Neuron (in vitro differentiated cells): ENCODE data around the gene AK8.

ENCODE experiments used
- H2AFZ ChIP-seq: one replicate; pipeline ENCODE4 v1.6.1; 2013; ENCODE audit warnings: low read depth, mild to moderate bottlenecking, inconsistent platforms, low read length, moderate library complexity
- H3K27me3 ChIP-seq: one replicate; pipeline ENCODE4 v1.6.1; 2013; ENCODE audit warnings: low read length; ENCODE audit not compliant: insufficient read depth
- H3K36me3 ChIP-seq: one replicate; pipeline ENCODE4 v1.6.1; 2013; ENCODE audit warnings: low read length; ENCODE audit not compliant: insufficient read depth
- H3K4me1 ChIP-seq: one replicate; pipeline ENCODE4 v1.6.1; 2013; ENCODE audit warnings: low read length; ENCODE audit not compliant: insufficient read depth
- H3K4me3 ChIP-seq: 2 replicates; pipeline ENCODE4 v1.5.1; 2013; ENCODE audit warnings: mild to moderate bottlenecking, low read length, moderate library complexity
- H3K9me3 ChIP-seq: one replicate; pipeline ENCODE4 v1.6.1; 2013; ENCODE audit warnings: low read length

Gene AK8

GRCh38 chr9:132881826-132882225, 3.7 kb upstream of the AK8 start:
- Histone ChIP-seq H3K27me3 (no peaks in the 10 kb centered on the region), H3K4me3 (no peak overlapping the region), H3K9me3 (no peaks in the 10 kb centered on the region), H2AFZ (no peak overlapping the region), H3K36me3 (no peaks in the 10 kb centered on the region), H3K4me1 (no peaks in the 10 kb centered on the region)

GRCh38 chr9:132880324-132880661, 2.2 kb upstream of the AK8 start:
- Histone ChIP-seq H3K27me3 (no peaks in the 10 kb centered on the region), H3K4me3 (no peak overlapping the region), H3K4me1 (no peaks in the 10 kb centered on the region), H2AFZ (no peak overlapping the region), H3K9me3 (no peaks in the 10 kb centered on the region), H3K36me3 (no peaks in the 10 kb centered on the region)

- Histone ChIP-seq H3K4me3 (peak overlapping the region; percentile 92), H3K36me3 (no peaks in the 10 kb centered on the region), H3K4me1 (no peaks in the 10 kb centered on the region), H3K9me3 (no peaks in the 10 kb centered on the region), H2AFZ (no peak overlapping the region), H3K27me3 (no peaks in the 10 kb centered on the region)
Observed at GRCh38 chr9:132879457-132880323, 1.6 kb upstream of the AK8 start.

GRCh38 chr9:132878695-132879456, 792 bp upstream of the AK8 start, which contains the start of gene SPACA9:
TSS of gene SPACA9 (plus strand) at chr9:132878898. CDS start at chr9:132883948, 5,050 bp downstream.
- Histone ChIP-seq H2AFZ (peak within 1 kb of the TSS; percentile 90), H3K36me3 (no peaks in the 10 kb centered on the region), H3K9me3 (no peaks in the 10 kb centered on the region), H3K27me3 (no peaks in the 10 kb centered on the region), H3K4me1 (no peaks in the 10 kb centered on the region), H3K4me3 (peak within 1 kb of the TSS; percentile 92)

GRCh38 chr9:132877458-132877823, 643 bp downstream of the AK8 start:
- H3K27me3 ChIP-seq: no peaks in the 10 kb centered on the region
- H3K36me3 ChIP-seq: no peaks in the 10 kb centered on the region
- no peaks in the 10 kb centered on the region for H3K9me3 ChIP-seq
- H3K4me3 ChIP-seq: peak overlapping the region; percentile 92
- H3K4me1 ChIP-seq: no peaks in the 10 kb centered on the region
- peak overlapping the region; percentile 90 for H2AFZ ChIP-seq

- Histone ChIP-seq H2AFZ (no peak overlapping the region), H3K9me3 (no peaks in the 10 kb centered on the region), H3K4me1 (no peaks in the 10 kb centered on the region), H3K4me3 (peak overlapping the region; percentile 92), H3K36me3 (no peaks in the 10 kb centered on the region), H3K27me3 (no peaks in the 10 kb centered on the region)
Observed at GRCh38 chr9:132876849-132877248, 1.2 kb downstream of the AK8 start.

GRCh38 chr9:132875159-132875558, 2.9 kb downstream of the AK8 start:
- H3K9me3 ChIP-seq: no peaks in the 10 kb centered on the region
- H3K27me3 ChIP-seq: no peaks in the 10 kb centered on the region
- H3K4me1 ChIP-seq: no peaks in the 10 kb centered on the region
- no peaks in the 10 kb centered on the region for H3K36me3 ChIP-seq
- H2AFZ ChIP-seq: no peak overlapping the region
- no peak overlapping the region for H3K4me3 ChIP-seq

- H3K4me3 ChIP-seq: no peak overlapping the region
- H2AFZ ChIP-seq: no peak overlapping the region
- peaks cover 1% of the 10 kb centered on the region for H3K4me1 ChIP-seq
- H3K9me3 ChIP-seq: no peaks in the 10 kb centered on the region
- no peaks in the 10 kb centered on the region for H3K36me3 ChIP-seq
- H3K27me3 ChIP-seq: no peaks in the 10 kb centered on the region
Observed at GRCh38 chr9:132873403-132873802, 4.7 kb downstream of the AK8 start.

- no peaks in the 10 kb centered on the region for H3K36me3 ChIP-seq
- no peaks in the 10 kb centered on the region for H3K27me3 ChIP-seq
- H3K4me1 ChIP-seq: peaks cover 12% of the 10 kb centered on the region
- H3K9me3 ChIP-seq: no peaks in the 10 kb centered on the region
- no peak overlapping the region for H3K4me3 ChIP-seq
- no peak overlapping the region for H2AFZ ChIP-seq
Observed at GRCh38 chr9:132869266-132869665, 8.8 kb downstream of the AK8 start.

- no peaks in the 10 kb centered on the region for H3K36me3 ChIP-seq
- no peak overlapping the region for H2AFZ ChIP-seq
- no peaks in the 10 kb centered on the region for H3K9me3 ChIP-seq
- no peaks in the 10 kb centered on the region for H3K27me3 ChIP-seq
- peaks cover 12% of the 10 kb centered on the region for H3K4me1 ChIP-seq
- H3K4me3 ChIP-seq: no peak overlapping the region
Observed at GRCh38 chr9:132866898-132867297, 11.2 kb downstream of the AK8 start.

- peaks cover 12% of the 10 kb centered on the region for H3K4me1 ChIP-seq
- no peak overlapping the region for H3K4me3 ChIP-seq
- H3K27me3 ChIP-seq: no peaks in the 10 kb centered on the region
- H3K9me3 ChIP-seq: no peaks in the 10 kb centered on the region
- no peaks in the 10 kb centered on the region for H3K36me3 ChIP-seq
- H2AFZ ChIP-seq: no peak overlapping the region
Observed at GRCh38 chr9:132864691-132865090, 13.4 kb downstream of the AK8 start.

GRCh38 chr9:132864277-132864676, 13.8 kb downstream of the AK8 start:
- no peak overlapping the region for H2AFZ ChIP-seq
- H3K4me1 ChIP-seq: peaks cover 12% of the 10 kb centered on the region
- H3K9me3 ChIP-seq: no peaks in the 10 kb centered on the region
- H3K4me3 ChIP-seq: no peak overlapping the region
- H3K36me3 ChIP-seq: no peaks in the 10 kb centered on the region
- H3K27me3 ChIP-seq: no peaks in the 10 kb centered on the region

GRCh38 chr9:132863096-132863495, 15.0 kb downstream of the AK8 start:
- H3K4me3 ChIP-seq: no peak overlapping the region

More at GRCh38 chr9:132863096-132863495, 15.0 kb downstream of the AK8 start:
- H3K9me3 ChIP-seq: no peaks in the 10 kb centered on the region
- H3K4me1 ChIP-seq: peaks cover 13% of the 10 kb centered on the region
- H3K27me3 ChIP-seq: no peaks in the 10 kb centered on the region
- H2AFZ ChIP-seq: no peak overlapping the region
- H3K36me3 ChIP-seq: no peaks in the 10 kb centered on the region
